ENCODE measurements around the gene HSD3B7.

Gene HSD3B7

DNA sequence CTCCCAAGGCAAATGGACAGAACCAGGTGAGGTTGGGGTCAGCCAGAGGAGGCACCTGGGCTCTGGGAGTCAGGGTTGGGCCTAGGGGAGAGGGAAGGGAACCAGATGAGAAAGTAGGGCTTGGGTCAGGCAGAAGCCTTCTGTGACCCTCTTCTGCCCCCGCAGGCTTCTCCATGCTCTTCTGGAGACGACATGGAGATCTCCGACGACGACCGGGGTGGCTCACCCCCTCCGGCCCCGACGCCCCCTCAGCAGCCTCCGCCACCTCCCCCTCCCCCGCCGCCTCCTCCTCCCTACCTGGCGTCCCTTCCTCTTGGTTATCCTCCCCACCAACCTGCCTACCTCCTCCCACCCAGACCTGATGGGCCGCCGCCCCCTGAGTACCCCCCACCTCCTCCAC is 19.6 kb upstream of the HSD3B7 start:
- Mint-ChIP-seq H3K4me1 (ENCODE audit: low read depth) (peaks cover 3% of the 10 kb centered on the region), H3K36me3 (ENCODE audit: low read depth) (peaks cover 62% of the 10 kb centered on the region), H3K27me3 (ENCODE audit: low read depth) (no peaks in the 10 kb centered on the region), H3K4me3 (no peak overlapping the region), H3K27ac (no peak overlapping the region), H3K9me3 (no peaks in the 10 kb centered on the region)
- no peak for DNase-seq (ENCODE audit: low spot score)

DNA sequence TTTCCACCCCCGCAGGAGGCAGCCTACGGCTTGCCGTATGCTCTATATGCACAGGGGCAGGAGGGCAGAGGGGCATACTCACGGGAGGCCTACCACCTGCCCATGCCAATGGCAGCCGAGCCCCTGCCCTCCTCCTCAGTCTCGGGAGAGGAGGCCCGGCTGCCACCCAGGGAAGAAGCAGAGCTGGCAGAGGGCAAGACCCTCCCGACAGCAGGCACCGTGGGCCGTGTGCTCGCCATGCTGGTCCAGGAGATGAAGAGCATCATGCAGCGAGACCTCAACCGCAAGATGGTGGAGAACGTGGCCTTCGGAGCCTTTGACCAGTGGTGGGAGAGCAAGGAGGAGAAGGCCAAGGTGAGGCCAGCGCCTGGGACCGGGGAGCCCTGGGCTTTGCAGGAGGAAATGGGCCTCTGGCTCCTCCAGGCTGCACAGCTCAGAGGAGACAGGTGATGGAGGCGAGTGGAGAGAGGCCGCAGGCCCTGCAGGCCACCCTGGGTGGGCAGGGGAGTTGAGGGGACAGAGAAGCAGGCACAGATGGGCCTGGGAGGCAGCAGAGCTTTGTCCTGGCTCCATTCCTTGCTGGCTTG is 18.9 kb upstream of the HSD3B7 start:
- no peak overlapping the region for H3K4me3 Mint-ChIP-seq
- no peak overlapping the region for H3K27ac Mint-ChIP-seq
- peaks cover 3% of the 10 kb centered on the region for H3K4me1 Mint-ChIP-seq (ENCODE audit: low read depth)
- peaks cover 65% of the 10 kb centered on the region for H3K36me3 Mint-ChIP-seq (ENCODE audit: low read depth)
- no peaks in the 10 kb centered on the region for H3K27me3 Mint-ChIP-seq (ENCODE audit: low read depth)
- H3K9me3 Mint-ChIP-seq: no peaks in the 10 kb centered on the region
- DNase-seq (ENCODE audit: low spot score): no peak

DNA sequence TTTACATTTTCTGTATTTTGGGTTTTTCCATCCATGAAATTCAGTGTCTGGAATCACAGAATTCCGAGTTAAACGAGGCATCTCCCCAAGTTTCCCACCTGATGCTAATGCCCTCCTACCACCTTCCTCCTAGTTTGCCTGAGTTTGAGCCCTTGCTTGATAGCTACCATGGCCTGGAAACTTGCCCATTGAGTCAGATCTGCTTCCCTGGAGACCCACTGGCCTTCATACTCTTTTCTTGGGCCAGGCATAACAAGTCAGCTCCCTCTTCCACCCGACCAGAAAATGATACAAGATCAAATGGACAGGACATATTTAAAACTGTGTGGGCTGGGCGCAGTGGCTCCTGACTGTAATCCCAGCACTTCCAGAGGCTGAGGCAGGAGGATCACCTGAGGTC is 17.2 kb upstream of the HSD3B7 start:
- H3K27me3 Mint-ChIP-seq (ENCODE audit: low read depth): no peaks in the 10 kb centered on the region
- H3K27ac Mint-ChIP-seq: no peak overlapping the region
- peaks cover 68% of the 10 kb centered on the region for H3K36me3 Mint-ChIP-seq (ENCODE audit: low read depth)
- no peak overlapping the region for H3K4me3 Mint-ChIP-seq
- H3K4me1 Mint-ChIP-seq (ENCODE audit: low read depth): no peaks in the 10 kb centered on the region
- no peaks in the 10 kb centered on the region for H3K9me3 Mint-ChIP-seq
- DNase-seq (ENCODE audit: low spot score): no peak

GRCh38 chr16:30969246-30969842 is 15.7 kb upstream of the HSD3B7 start:
- Mint-ChIP-seq H3K36me3 (ENCODE audit: low read depth) (peaks cover 72% of the 10 kb centered on the region), H3K4me1 (ENCODE audit: low read depth) (peaks cover 5% of the 10 kb centered on the region), H3K4me3 (no peak overlapping the region), H3K9me3 (no peaks in the 10 kb centered on the region), H3K27me3 (ENCODE audit: low read depth) (no peaks in the 10 kb centered on the region), H3K27ac (no peak overlapping the region)
- DNase-seq (ENCODE audit: low spot score): no peak

- Mint-ChIP-seq H3K36me3 (ENCODE audit: low read depth) (peaks cover 71% of the 10 kb centered on the region), H3K27me3 (ENCODE audit: low read depth) (no peaks in the 10 kb centered on the region)
Observed at GRCh38 chr16:30971298-30971697, 13.7 kb upstream of the HSD3B7 start.

GRCh38 chr16:30972872-30973271 is 12.1 kb upstream of the HSD3B7 start:
- no peaks in the 10 kb centered on the region for H3K9me3 Mint-ChIP-seq
- H3K27ac Mint-ChIP-seq: peak overlapping the region; percentile 3
- no peaks in the 10 kb centered on the region for H3K27me3 Mint-ChIP-seq (ENCODE audit: low read depth)
- DNase-seq (ENCODE audit: low spot score): no peak
- no peak overlapping the region for H3K4me3 Mint-ChIP-seq
- H3K4me1 Mint-ChIP-seq (ENCODE audit: low read depth): peaks cover 5% of the 10 kb centered on the region
- H3K36me3 Mint-ChIP-seq (ENCODE audit: low read depth): peaks cover 65% of the 10 kb centered on the region

More at GRCh38 chr16:30971298-30971697, 13.7 kb upstream of the HSD3B7 start:
- Mint-ChIP-seq H3K4me3 (no peak overlapping the region), H3K27ac (no peak overlapping the region), H3K9me3 (no peaks in the 10 kb centered on the region), H3K4me1 (ENCODE audit: low read depth) (peaks cover 5% of the 10 kb centered on the region)
- no peak for DNase-seq (ENCODE audit: low spot score)

DNA sequence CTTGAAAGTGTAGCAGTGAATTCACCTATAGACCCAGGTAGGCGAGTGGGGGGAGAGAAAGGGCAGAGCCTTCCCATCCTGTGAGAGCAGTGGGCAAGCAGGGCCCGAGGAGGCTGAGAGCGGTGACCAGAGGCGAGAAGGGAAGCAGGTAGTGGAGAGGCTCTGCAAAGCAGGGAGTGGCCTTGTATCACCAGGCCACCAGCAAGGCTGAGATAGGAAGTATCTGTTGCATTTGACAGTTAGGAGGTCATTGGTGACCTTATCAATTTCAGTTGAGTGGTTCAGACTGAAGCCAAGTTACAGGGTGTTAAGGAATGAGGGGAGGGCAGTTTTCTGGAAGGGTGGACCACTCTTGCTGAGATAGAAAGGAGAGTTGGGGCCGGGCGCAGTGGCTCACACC is 10.7 kb upstream of the HSD3B7 start:
- peaks cover 5% of the 10 kb centered on the region for H3K4me1 Mint-ChIP-seq (ENCODE audit: low read depth)
- no peak for DNase-seq (ENCODE audit: low spot score)
- H3K27me3 Mint-ChIP-seq (ENCODE audit: low read depth): no peaks in the 10 kb centered on the region
- no peaks in the 10 kb centered on the region for H3K9me3 Mint-ChIP-seq
- no peak overlapping the region for H3K4me3 Mint-ChIP-seq
- H3K27ac Mint-ChIP-seq: no peak overlapping the region
- H3K36me3 Mint-ChIP-seq (ENCODE audit: low read depth): peaks cover 63% of the 10 kb centered on the region

DNA sequence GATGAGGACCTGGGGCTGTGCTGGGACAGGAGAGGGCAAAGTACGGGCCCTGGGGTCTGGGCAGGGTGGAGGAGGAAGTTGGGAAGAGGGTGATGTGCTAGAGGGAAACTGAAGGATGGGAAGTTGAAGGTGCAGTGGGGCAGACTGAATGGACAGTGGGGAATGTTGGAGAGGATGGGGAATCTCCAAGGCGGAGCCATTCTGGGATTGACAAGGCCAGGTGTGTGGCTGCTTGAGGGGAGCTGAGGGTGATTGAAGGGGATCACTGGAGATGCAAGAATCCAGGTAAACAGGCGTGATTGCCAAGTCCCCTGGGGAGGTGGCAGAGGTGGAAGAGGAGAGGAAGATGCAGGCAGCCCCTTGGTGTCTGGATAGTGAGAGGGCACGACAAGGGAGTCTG is 8.5 kb upstream of the HSD3B7 start:
- Mint-ChIP-seq H3K4me3 (no peak overlapping the region), H3K4me1 (ENCODE audit: low read depth) (peaks cover 5% of the 10 kb centered on the region), H3K9me3 (no peaks in the 10 kb centered on the region), H3K36me3 (ENCODE audit: low read depth) (peaks cover 52% of the 10 kb centered on the region), H3K27me3 (ENCODE audit: low read depth) (no peaks in the 10 kb centered on the region), H3K27ac (no peak overlapping the region)
- no peak for DNase-seq (ENCODE audit: low spot score)

DNA sequence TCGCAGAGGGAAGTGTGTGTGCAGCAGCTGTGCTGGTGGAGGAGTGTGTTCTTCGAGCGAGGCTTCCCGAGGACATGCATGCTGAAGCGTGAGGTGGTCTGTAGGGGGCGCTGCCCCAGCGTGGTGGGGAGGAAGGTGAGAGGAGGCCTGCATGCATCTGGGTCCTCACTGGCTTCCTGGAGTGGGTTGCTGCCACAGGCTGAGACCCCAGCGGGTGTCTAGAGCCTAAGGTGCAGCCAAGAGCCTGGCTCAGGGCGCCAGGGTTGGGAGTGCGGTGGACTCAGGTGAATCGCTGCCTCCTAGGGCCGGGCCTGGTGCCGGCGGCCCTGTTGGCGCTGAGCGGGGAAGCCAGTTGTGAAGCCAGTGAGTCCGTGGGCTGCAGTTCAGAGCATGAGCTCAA is 7.5 kb upstream of the HSD3B7 start:
- Mint-ChIP-seq H3K36me3 (ENCODE audit: low read depth) (peaks cover 48% of the 10 kb centered on the region), H3K4me1 (ENCODE audit: low read depth) (peaks cover 5% of the 10 kb centered on the region), H3K27ac (no peak overlapping the region), H3K4me3 (no peak overlapping the region), H3K27me3 (ENCODE audit: low read depth) (no peaks in the 10 kb centered on the region), H3K9me3 (no peaks in the 10 kb centered on the region)
- no peak for DNase-seq (ENCODE audit: low spot score)

- Mint-ChIP-seq H3K4me3 (no peak overlapping the region), H3K27ac (no peak overlapping the region), H3K36me3 (ENCODE audit: low read depth) (peaks cover 37% of the 10 kb centered on the region), H3K4me1 (ENCODE audit: low read depth) (no peaks in the 10 kb centered on the region), H3K9me3 (no peaks in the 10 kb centered on the region), H3K27me3 (ENCODE audit: low read depth) (no peaks in the 10 kb centered on the region)
- DNase-seq (ENCODE audit: low spot score): no peak
Observed at GRCh38 chr16:30979170-30980022, 5.6 kb upstream of the HSD3B7 start.

- H3K9me3 Mint-ChIP-seq: no peaks in the 10 kb centered on the region
- H3K27me3 Mint-ChIP-seq (ENCODE audit: low read depth): no peaks in the 10 kb centered on the region
- no peak overlapping the region for H3K4me3 Mint-ChIP-seq
- no peaks in the 10 kb centered on the region for H3K4me1 Mint-ChIP-seq (ENCODE audit: low read depth)
- no peak overlapping the region for H3K27ac Mint-ChIP-seq
- peaks cover 36% of the 10 kb centered on the region for H3K36me3 Mint-ChIP-seq (ENCODE audit: low read depth)
- DNase-seq (ENCODE audit: low spot score): no peak
Observed at GRCh38 chr16:30980023-30980371, 5.0 kb upstream of the HSD3B7 start.

DNA sequence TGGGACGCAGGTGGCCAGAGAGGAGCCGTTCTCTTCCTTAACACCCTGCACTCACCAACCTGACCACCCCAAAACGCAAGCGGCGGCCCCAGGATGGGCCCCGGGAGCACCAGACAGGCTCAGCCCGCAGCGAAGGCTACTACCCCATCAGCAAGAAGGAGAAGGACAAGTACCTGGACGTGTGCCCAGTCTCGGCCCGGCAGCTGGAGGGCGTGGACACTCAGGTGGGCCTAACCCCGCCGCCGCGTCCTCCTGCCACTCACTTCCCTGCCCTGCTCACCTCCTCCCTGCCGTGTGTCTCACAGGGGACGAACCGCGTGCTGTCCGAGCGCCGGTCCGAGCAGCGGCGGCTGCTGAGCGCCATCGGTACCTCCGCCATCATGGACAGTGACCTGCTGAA is 4.6 kb upstream of the HSD3B7 start:
- H3K4me1 Mint-ChIP-seq (ENCODE audit: low read depth): peaks cover 3% of the 10 kb centered on the region
- H3K4me3 Mint-ChIP-seq: no peak overlapping the region
- H3K27ac Mint-ChIP-seq: no peak overlapping the region
- no peak for DNase-seq (ENCODE audit: low spot score)
- H3K27me3 Mint-ChIP-seq (ENCODE audit: low read depth): no peaks in the 10 kb centered on the region
- H3K9me3 Mint-ChIP-seq: no peaks in the 10 kb centered on the region
- peaks cover 36% of the 10 kb centered on the region for H3K36me3 Mint-ChIP-seq (ENCODE audit: low read depth)

- H3K9me3 Mint-ChIP-seq: no peaks in the 10 kb centered on the region
- no peak for DNase-seq (ENCODE audit: low spot score)
- H3K36me3 Mint-ChIP-seq (ENCODE audit: low read depth): peaks cover 31% of the 10 kb centered on the region
- no peaks in the 10 kb centered on the region for H3K27me3 Mint-ChIP-seq (ENCODE audit: low read depth)
- no peak overlapping the region for H3K27ac Mint-ChIP-seq
- no peak overlapping the region for H3K4me3 Mint-ChIP-seq
- H3K4me1 Mint-ChIP-seq (ENCODE audit: low read depth): peaks cover 3% of the 10 kb centered on the region
Observed at GRCh38 chr16:30980959-30981358, 4.0 kb upstream of the HSD3B7 start.

DNA sequence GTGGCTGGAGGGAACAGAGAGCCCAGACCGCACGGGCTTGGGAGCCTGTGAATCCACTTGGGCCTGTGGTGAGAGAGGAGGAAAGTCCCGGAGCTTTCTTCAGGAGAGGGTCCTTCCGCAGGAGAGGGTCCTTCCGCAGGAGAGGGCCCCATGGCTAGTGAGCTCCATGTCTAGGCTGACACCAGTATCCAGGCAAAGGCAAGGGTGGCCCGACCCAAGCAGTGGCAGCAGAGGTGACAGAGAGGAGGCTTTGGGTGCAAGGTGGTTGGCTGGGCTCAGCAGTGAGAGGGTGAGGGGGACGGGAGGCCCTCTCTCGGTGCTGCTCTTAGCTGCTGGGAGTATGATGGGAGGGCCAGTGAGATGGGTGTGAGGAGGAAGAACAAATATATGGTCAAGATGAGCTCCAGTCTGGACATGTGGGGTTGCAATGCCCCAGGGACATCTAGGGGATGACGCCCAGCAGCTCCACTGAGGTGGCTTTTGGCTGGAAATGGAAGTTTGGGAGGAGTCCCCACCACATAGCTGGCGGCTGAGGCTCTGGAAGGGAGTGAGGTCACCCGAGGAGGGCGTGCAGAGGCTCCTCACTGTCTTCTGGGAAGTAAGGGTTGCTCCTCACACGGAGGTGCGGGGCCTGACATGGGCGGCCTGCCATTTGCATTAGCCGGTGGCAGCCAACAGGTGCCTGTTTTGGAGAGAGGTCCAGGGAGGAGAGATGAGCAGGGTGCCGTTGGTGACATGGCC is 2.3 kb upstream of the HSD3B7 start:
- DNase-seq (ENCODE audit: low spot score): no peak
- peak overlapping the region; percentile 36 for H3K27ac Mint-ChIP-seq
- H3K36me3 Mint-ChIP-seq (ENCODE audit: low read depth): peaks cover 24% of the 10 kb centered on the region
- H3K9me3 Mint-ChIP-seq: no peaks in the 10 kb centered on the region
- no peak overlapping the region for H3K4me3 Mint-ChIP-seq
- no peaks in the 10 kb centered on the region for H3K27me3 Mint-ChIP-seq (ENCODE audit: low read depth)
- peaks cover 3% of the 10 kb centered on the region for H3K4me1 Mint-ChIP-seq (ENCODE audit: low read depth)

All from T-helper 2 cell treated with Interferon-gamma antibody and Interleukin-4, amounts not matched to agents 5 μg/mL and 100 μg/mL, for 36 hours (primary cell).